ENCODE measurements around the gene TNFRSF9. TPM values are rescaled to one million over a fixed set of nuclear protein-coding genes. Genes with fewer than 3 reads are reported as not detected.

The TNFRSF9 gene
- polyA plus RNA-seq, 1 experiment: 0.94 TPM

- Histone ChIP-seq H3K27ac (ENCODE audit: low read depth, low read length) (no peak overlapping the region), H3K4me3 (ENCODE audit: low read depth, low read length) (no peak overlapping the region), H3K9me3 (ENCODE audit: control insufficient read depth, insufficient read depth, low read length) (no peaks in the 10 kb centered on the region), H3K27me3 (ENCODE audit: control insufficient read depth, insufficient read depth, low read length) (no peaks in the 10 kb centered on the region)
- DNase-seq (ENCODE audit: low read depth, low spot score): peak; percentile 48
- peak; percentile 90 for TF ChIP-seq CTCF (IDR thresholded peaks at IDR 0.05; ENCODE audit: low read depth, low read length)
- CTCF ChIA-PET: interaction anchor here (0.6 to 5.5 kb wide), 51 partner anchors 9 to 875 kb away, joined by 3 to 75 read pairs (median 4); no protein-coding TSS in a partner anchor
- POLR2A ChIA-PET: no interaction called here
These were observed 34.7 kb upstream of the TNFRSF9 start for GRCh38 chr1:7975212-7975865.

- no peak overlapping the region for H3K27ac ChIP-seq (ENCODE audit: low read depth, low read length)
- H3K4me3 ChIP-seq (ENCODE audit: low read depth, low read length): no peak overlapping the region
- DNase-seq (ENCODE audit: low read depth, low spot score): no peak
- no peaks in the 10 kb centered on the region for H3K9me3 ChIP-seq (ENCODE audit: control insufficient read depth, insufficient read depth, low read length)
- POLR2A ChIA-PET: interaction anchor here (0.7 kb wide), 1 partner anchor 43 kb away, joined by 3 read pairs; no protein-coding TSS in a partner anchor
- no peak for TF ChIP-seq CTCF (IDR thresholded peaks at IDR 0.05; ENCODE audit: low read depth, low read length)
- no peaks in the 10 kb centered on the region for H3K27me3 ChIP-seq (ENCODE audit: control insufficient read depth, insufficient read depth, low read length)
- CTCF ChIA-PET: interaction anchor here (0.6 kb wide), 2 partner anchors 391 to 876 kb away, joined by 3 to 4 read pairs; no protein-coding TSS in a partner anchor
These were observed 32.4 kb upstream of the TNFRSF9 start for GRCh38 chr1:7973086-7973485.

DNA sequence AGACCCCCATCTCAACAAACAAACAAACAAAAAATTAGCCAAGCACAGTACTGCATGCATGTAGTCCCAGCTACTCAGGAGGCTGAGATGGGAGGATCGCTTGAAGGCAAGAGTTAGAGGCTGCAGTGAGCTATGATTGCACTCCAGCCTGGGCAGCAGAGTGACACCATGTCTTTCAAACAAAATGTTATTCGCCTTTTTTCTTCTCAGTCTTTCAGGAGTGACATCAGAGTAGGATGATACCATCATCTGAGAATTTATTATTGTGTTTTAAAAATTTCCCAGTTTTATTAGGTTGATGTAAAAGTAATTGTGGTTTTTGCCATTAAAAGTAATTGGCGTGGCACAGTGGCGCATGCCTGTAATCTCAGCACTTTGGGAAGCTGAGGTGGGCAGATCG lies 31.6 kb upstream of the TNFRSF9 start:
- CTCF ChIA-PET: no interaction called here
- no peaks in the 10 kb centered on the region for H3K27me3 ChIP-seq (ENCODE audit: control insufficient read depth, insufficient read depth, low read length)
- H3K4me3 ChIP-seq (ENCODE audit: low read depth, low read length): no peak overlapping the region
- no peak overlapping the region for H3K27ac ChIP-seq (ENCODE audit: low read depth, low read length)
- H3K9me3 ChIP-seq (ENCODE audit: control insufficient read depth, insufficient read depth, low read length): no peaks in the 10 kb centered on the region
- POLR2A ChIA-PET: no interaction called here
- DNase-seq (ENCODE audit: low read depth, low spot score): no peak
- no peak for TF ChIP-seq CTCF (IDR thresholded peaks at IDR 0.05; ENCODE audit: low read depth, low read length)

- Histone ChIP-seq H3K27ac (ENCODE audit: low read depth, low read length) (no peak overlapping the region), H3K27me3 (ENCODE audit: control insufficient read depth, insufficient read depth, low read length) (no peaks in the 10 kb centered on the region), H3K9me3 (ENCODE audit: control insufficient read depth, insufficient read depth, low read length) (no peaks in the 10 kb centered on the region), H3K4me3 (ENCODE audit: low read depth, low read length) (no peak overlapping the region)
- CTCF ChIA-PET: interaction anchor here (0.7 kb wide), 1 partner anchor 345 kb away, joined by 3 read pairs; no protein-coding TSS in a partner anchor
- no peak for DNase-seq (ENCODE audit: low read depth, low spot score)
- no peak for TF ChIP-seq CTCF (IDR thresholded peaks at IDR 0.05; ENCODE audit: low read depth, low read length)
- POLR2A ChIA-PET: no interaction called here
These were observed 30.4 kb upstream of the TNFRSF9 start for GRCh38 chr1:7971024-7971423.

GRCh38 chr1:7970246-7970645 lies 29.6 kb upstream of the TNFRSF9 start:
- no peak overlapping the region for H3K27ac ChIP-seq (ENCODE audit: low read depth, low read length)
- H3K9me3 ChIP-seq (ENCODE audit: control insufficient read depth, insufficient read depth, low read length): no peaks in the 10 kb centered on the region
- no peaks in the 10 kb centered on the region for H3K27me3 ChIP-seq (ENCODE audit: control insufficient read depth, insufficient read depth, low read length)
- no peak for TF ChIP-seq CTCF (IDR thresholded peaks at IDR 0.05; ENCODE audit: low read depth, low read length)
- ChIA-PET POLR2A (no interaction called here), CTCF (interaction anchor here (0.6 to 0.7 kb wide), 2 partner anchors 45 to 346 kb away, joined by 3 read pairs; no protein-coding TSS in a partner anchor)
- no peak for DNase-seq (ENCODE audit: low read depth, low spot score)
- no peak overlapping the region for H3K4me3 ChIP-seq (ENCODE audit: low read depth, low read length)

Data from AG04450 (cell line).